WTC11 (cell line): Measurements from ENCODE around the gene SMAD7. TPM values are rescaled to one million over a fixed set of nuclear protein-coding genes. Genes with fewer than 3 reads are reported as not detected.

Source experiments
- ATAC-seq: fragments of 200-7000 bp; cut with Tn5 transposase; 2 replicates; pipeline ENCODE4 v1.10.0; 2021; ENCODE audit warnings: mild to moderate bottlenecking, moderate library complexity
- CTCF ChIA-PET: fragments of 300-600 bp; sonication (Branson Sonifier 250); formaldehyde crosslinking; loops from one replicate; lab custom pipeline; 2021; ENCODE audit warnings: antibody characterized with exemption; lab: Charles Lee
- POLR2A ChIA-PET: fragments of 350-600 bp; sonication (Branson Sonifier 250); formaldehyde crosslinking; loops from one replicate; lab custom pipeline; 2021; ENCODE audit warnings: antibody characterized with exemption; lab: Charles Lee
- DNase-seq: peaks from one replicate; pipeline ENCODE4 v3.0.0; 2021; ENCODE audit warnings: low spot score
- H3K27ac Mint-ChIP-seq: 2 replicates; pipeline ENCODE4 v1.8.0; 2021; ENCODE audit warnings: mixed read lengths
- H3K27me3 Mint-ChIP-seq: 2 replicates; pipeline ENCODE4 v1.8.0; 2021; ENCODE audit warnings: low read depth, mild to moderate bottlenecking, moderate library complexity, mixed read lengths
- H3K36me3 Mint-ChIP-seq: 2 replicates; pipeline ENCODE4 v1.8.0; 2021; ENCODE audit warnings: mixed read lengths
- H3K4me1 Mint-ChIP-seq: 2 replicates; pipeline ENCODE4 v1.8.0; 2022; ENCODE audit warnings: mixed read lengths
- H3K4me3 Mint-ChIP-seq: 2 replicates; pipeline ENCODE4 v1.8.0; 2021; ENCODE audit warnings: mild to moderate bottlenecking, moderate library complexity, mixed read lengths
- H3K9me3 Mint-ChIP-seq: 2 replicates; pipeline ENCODE4 v1.8.0; 2021; ENCODE audit warnings: mixed read lengths
- ATF6 ChIP-seq: sonication (generic); formaldehyde crosslinking; IDR thresholded peaks from 2 replicates; pipeline ENCODE4 v1.8.1; 2023; ENCODE audit warnings: mild to moderate bottlenecking, missing genetic modification reagents
- CREM ChIP-seq: sonication (generic); formaldehyde crosslinking; IDR thresholded peaks from 2 replicates; pipeline ENCODE4 v1.8.1; 2022; ENCODE audit warnings: mild to moderate bottlenecking, missing genetic modification reagents, moderate library complexity
- ESRRA ChIP-seq: sonication (generic); formaldehyde crosslinking; IDR thresholded peaks from 2 replicates; pipeline ENCODE4 v1.8.1; 2022; ENCODE audit warnings: mild to moderate bottlenecking, missing genetic modification reagents, borderline replicate concordance
- IRF2 ChIP-seq: sonication (generic); formaldehyde crosslinking; IDR thresholded peaks from 2 replicates; pipeline ENCODE4 v1.8.0; 2022; ENCODE audit warnings: low read depth, missing genetic modification reagents, borderline replicate concordance
- JAZF1 ChIP-seq: fragments of 250-450 bp; sonication (Bioruptor Pico); IDR thresholded peaks from 2 replicates; pipeline ENCODE4 v1.9.0; 2021; ENCODE audit warnings: moderate library complexity, mild to moderate bottlenecking, inconsistent platforms
- KAT7 ChIP-seq: sonication (generic); formaldehyde crosslinking; IDR thresholded peaks from 2 replicates; pipeline ENCODE4 v1.8.1; 2023; ENCODE audit warnings: missing genetic modification reagents, mild to moderate bottlenecking, borderline replicate concordance
- NR1H2 ChIP-seq: sonication (generic); formaldehyde crosslinking; IDR thresholded peaks from 2 replicates; pipeline ENCODE4 v1.9.0; 2021; ENCODE audit warnings: mild to moderate bottlenecking, moderate library complexity, missing genetic modification reagents
- NR3C1 ChIP-seq: sonication (generic); formaldehyde crosslinking; conservative IDR thresholded peaks from 2 replicates; pipeline ENCODE4 v1.8.1; 2023; ENCODE audit warnings: low read depth, mild to moderate bottlenecking, missing genetic modification reagents
- STAT6 ChIP-seq: sonication (generic); formaldehyde crosslinking; conservative IDR thresholded peaks from 2 replicates; pipeline ENCODE4 v1.8.1; 2023; ENCODE audit warnings: mild to moderate bottlenecking, low read depth, missing genetic modification reagents, moderate library complexity
- TEAD4 ChIP-seq: sonication (generic); formaldehyde crosslinking; IDR thresholded peaks from 2 replicates; pipeline ENCODE4 v1.8.0; 2022; ENCODE audit warnings: mild to moderate bottlenecking, missing genetic modification reagents
- USF1 ChIP-seq: sonication (generic); formaldehyde crosslinking; IDR thresholded peaks from 2 replicates; pipeline ENCODE4 v1.8.0; 2022; ENCODE audit warnings: mild to moderate bottlenecking, missing genetic modification reagents
- ZMAT4 ChIP-seq: fragments of 250-450 bp; sonication (Bioruptor Pico); IDR thresholded peaks from 2 replicates; pipeline ENCODE4 v1.9.0; 2021; ENCODE audit warnings: mild to moderate bottlenecking
- ZSCAN18 ChIP-seq: fragments of 250-450 bp; sonication (Bioruptor Pico); IDR thresholded peaks from 2 replicates; pipeline ENCODE4 v2.1.2; 2022; ENCODE audit warnings: mild to moderate bottlenecking, moderate library complexity
- total RNA-seq: library from RNA; stranded (reverse); gene quantifications from 3 replicates; pipeline ENCODE4 v1.2.3, GENCODE V29; 2021
- TF ChIP-seq, protein P1 (sequence below): sonication (generic); formaldehyde crosslinking; IDR thresholded peaks from 2 replicates; pipeline ENCODE4 v1.8.0; 2022; ENCODE audit warnings: mild to moderate bottlenecking, missing genetic modification reagents
- TF ChIP-seq, protein P2 (sequence below): sonication (generic); formaldehyde crosslinking; IDR thresholded peaks from 2 replicates; pipeline ENCODE4 v1.8.1; 2023; ENCODE audit warnings: mild to moderate bottlenecking, moderate library complexity, missing genetic modification reagents
- TF ChIP-seq, protein P3 (sequence below): sonication (generic); formaldehyde crosslinking; IDR thresholded peaks from 2 replicates; pipeline ENCODE4 v1.8.1; 2023; ENCODE audit warnings: mild to moderate bottlenecking, missing genetic modification reagents

SMAD7 gene
- total RNA-seq, 1 experiment from 2014 or later: 44.7 TPM

DNA sequence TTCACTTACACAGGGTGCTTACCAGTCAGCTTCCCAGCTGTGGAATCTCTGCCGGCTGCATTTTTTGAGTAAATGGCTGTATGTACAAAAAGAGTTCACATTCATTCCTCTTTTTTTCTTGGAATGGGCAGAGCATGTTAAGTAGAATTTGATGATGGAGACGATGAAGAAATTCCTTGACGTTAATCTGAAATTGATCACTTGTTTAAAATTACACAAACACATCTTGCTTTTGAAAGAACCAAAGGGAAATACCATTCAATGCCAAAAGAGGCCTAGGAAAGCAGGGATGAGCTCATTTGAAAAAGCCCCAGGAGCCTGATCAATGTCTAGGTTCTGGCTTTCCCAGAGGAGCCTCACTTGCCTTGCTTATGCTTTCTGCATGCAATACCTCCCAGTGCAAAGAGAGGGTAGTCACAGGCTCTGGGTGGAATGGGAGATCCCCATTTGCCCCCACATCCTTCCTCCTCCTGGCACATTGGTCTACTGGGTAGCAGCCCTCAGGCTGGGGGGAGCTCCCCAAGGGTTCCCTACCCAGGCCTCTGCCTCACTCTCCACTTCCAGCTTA, 12.3 kb upstream of the SMAD7 start (continued):
- TF ChIP-seq STAT6: no peak
- TF ChIP-seq CREM (CRISPR knock-in tag): no peak
- TF ChIP-seq ESRRA (CRISPR knock-in tag): no peak
- no peak for TF ChIP-seq NR3C1 (CRISPR knock-in tag)
- no peak for TF ChIP-seq ZSCAN18
- TF ChIP-seq, protein P1, sequence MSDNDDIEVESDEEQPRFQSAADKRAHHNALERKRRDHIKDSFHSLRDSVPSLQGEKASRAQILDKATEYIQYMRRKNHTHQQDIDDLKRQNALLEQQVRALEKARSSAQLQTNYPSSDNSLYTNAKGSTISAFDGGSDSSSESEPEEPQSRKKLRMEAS (CRISPR knock-in tag): no peak

- Mint-ChIP-seq H3K4me3 (no peak overlapping the region; the same call in 1 of the 2 replicates), H3K27ac (no peak overlapping the region), H3K9me3 (peaks cover 7% of the 10 kb centered on the region), H3K36me3 (peaks cover 2% of the 10 kb centered on the region; the same call in 1 of the 2 replicates), H3K27me3 (peaks cover 5% of the 10 kb centered on the region), H3K4me1 (peaks cover 61% of the 10 kb centered on the region)
- ChIA-PET POLR2A (no interaction called here), CTCF (no interaction called here)
- ATAC-seq (no peak), DNase-seq (no peak)
- no peak for TF ChIP-seq TEAD4 (CRISPR knock-in tag)
- TF ChIP-seq, protein P2, sequence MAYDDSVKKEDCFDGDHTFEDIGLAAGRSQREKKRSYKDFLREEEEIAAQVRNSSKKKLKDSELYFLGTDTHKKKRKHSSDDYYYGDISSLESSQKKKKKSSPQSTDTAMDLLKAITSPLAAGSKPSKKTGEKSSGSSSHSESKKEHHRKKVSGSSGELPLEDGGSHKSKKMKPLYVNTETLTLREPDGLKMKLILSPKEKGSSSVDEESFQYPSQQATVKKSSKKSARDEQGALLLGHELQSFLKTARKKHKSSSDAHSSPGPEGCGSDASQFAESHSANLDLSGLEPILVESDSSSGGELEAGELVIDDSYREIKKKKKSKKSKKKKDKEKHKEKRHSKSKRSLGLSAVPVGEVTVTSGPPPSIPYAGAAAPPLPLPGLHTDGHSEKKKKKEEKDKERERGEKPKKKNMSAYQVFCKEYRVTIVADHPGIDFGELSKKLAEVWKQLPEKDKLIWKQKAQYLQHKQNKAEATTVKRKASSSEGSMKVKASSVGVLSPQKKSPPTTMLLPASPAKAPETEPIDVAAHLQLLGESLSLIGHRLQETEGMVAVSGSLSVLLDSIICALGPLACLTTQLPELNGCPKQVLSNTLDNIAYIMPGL (CRISPR knock-in tag): no peak
- no peak for TF ChIP-seq KAT7 (CRISPR knock-in tag)
- no peak for TF ChIP-seq ZMAT4 (CRISPR knock-in tag)
- TF ChIP-seq CREM (CRISPR knock-in tag): no peak
- no peak for TF ChIP-seq JAZF1 (CRISPR knock-in tag)
- no peak for TF ChIP-seq IRF2
- TF ChIP-seq NR3C1 (CRISPR knock-in tag): no peak
- TF ChIP-seq NR1H2 (CRISPR knock-in tag): no peak
- no peak for TF ChIP-seq ZSCAN18
- TF ChIP-seq USF1: no peak
- TF ChIP-seq ATF6 (CRISPR knock-in tag): no peak
- TF ChIP-seq, protein P3, sequence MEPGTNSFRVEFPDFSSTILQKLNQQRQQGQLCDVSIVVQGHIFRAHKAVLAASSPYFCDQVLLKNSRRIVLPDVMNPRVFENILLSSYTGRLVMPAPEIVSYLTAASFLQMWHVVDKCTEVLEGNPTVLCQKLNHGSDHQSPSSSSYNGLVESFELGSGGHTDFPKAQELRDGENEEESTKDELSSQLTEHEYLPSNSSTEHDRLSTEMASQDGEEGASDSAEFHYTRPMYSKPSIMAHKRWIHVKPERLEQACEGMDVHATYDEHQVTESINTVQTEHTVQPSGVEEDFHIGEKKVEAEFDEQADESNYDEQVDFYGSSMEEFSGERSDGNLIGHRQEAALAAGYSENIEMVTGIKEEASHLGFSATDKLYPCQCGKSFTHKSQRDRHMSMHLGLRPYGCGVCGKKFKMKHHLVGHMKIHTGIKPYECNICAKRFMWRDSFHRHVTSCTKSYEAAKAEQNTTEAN (CRISPR knock-in tag): no peak
Measured at GRCh38 chr18:48962252-48962993, 11.7 kb upstream of the SMAD7 start.
